Uterus (tissue), 4 donors: ENCODE measurements around the gene COMMD10. TPM values are rescaled to one million over a fixed set of nuclear protein-coding genes. Genes with fewer than 3 reads are reported as not detected.

Experiments
- DNase-seq, 2 donors: peaks; one replicate each; pipeline ENCODE4 v3.0.0-alpha.2; 2019 to 2020
- H3K27ac ChIP-seq, 2 donors: fragments of 200-600 bp; sonication (generic); 1 replicate in 1 of 2; 2 replicates in 1 of 2; pipeline ENCODE4 v1.5.1; 2016 to 2018
- H3K27me3 ChIP-seq, 2 donors: fragments of 200-600 bp; sonication (generic); one replicate each; pipeline ENCODE4 v1.5.1; 2018 to 2019; ENCODE audit warnings: control low read depth in 1 of 2
- H3K36me3 ChIP-seq, 2 donors: fragments of 200-600 bp; sonication (generic); one replicate each; pipeline ENCODE4 v1.5.1; 2019; ENCODE audit warnings: control low read depth in 1 of 2
- H3K4me1 ChIP-seq, 2 donors: fragments of 200-600 bp; sonication (generic); one replicate each; pipeline ENCODE4 v1.5.1; 2018 to 2019; ENCODE audit warnings: control low read depth in 1 of 2
- H3K4me3 ChIP-seq, 2 donors: fragments of 200-600 bp; sonication (generic); 1 replicate in 1 of 2; 2 replicates in 1 of 2; pipeline ENCODE4 v1.5.1; 2018 to 2019; ENCODE audit warnings: mild to moderate bottlenecking in 1 of 2
- H3K9me3 ChIP-seq, 2 donors: fragments of 200-600 bp; sonication (generic); one replicate each; pipeline ENCODE4 v1.5.1; 2019; ENCODE audit warnings: control low read depth in 1 of 2
- CTCF ChIP-seq, 4 experiments: fragments of 200-600 bp in 2 of 4; fragments of 450-650 bp in 2 of 4; sonication (generic) in 2 of 4; IDR thresholded peaks; one replicate each; pipeline ENCODE4 v1.5.1; 2016 to 2019; ENCODE audit warnings: antibody characterized with exemption in 4 of 4, mild to moderate bottlenecking in 2 of 4, moderate library complexity in 1 of 4
- POLR2A ChIP-seq, 2 donors: fragments of 450-650 bp; IDR thresholded peaks; one replicate each; pipeline ENCODE4 v1.6.1; 2016; ENCODE audit warnings: antibody characterized with exemption in 2 of 2, mild to moderate bottlenecking in 1 of 2, moderate library complexity in 1 of 2
- intact Hi-C: fragments of 100-400 bp; cut with DNase I; formaldehyde crosslinking; loops from one replicate; pipeline ENCODE4 v1.15.1; 2023; ENCODE audit warnings: low total_unique reads
- total RNA-seq, 4 donors: library from RNA; depleted of rRNA in 3 of 4; stranded (reverse); fragments of >200 nt in 3 of 4; gene quantifications; one replicate each; pipeline versions ENCODE4 v1.1.0 to v1.2.4, GENCODE V29; 2014 to 2023
- donor health status: DM: yes; HTN: yes; CAD: no.

COMMD10 gene
- total RNA-seq, 4 donors from 2014 or later: 37.3 to 82.6 (median 67.3) TPM

DNA sequence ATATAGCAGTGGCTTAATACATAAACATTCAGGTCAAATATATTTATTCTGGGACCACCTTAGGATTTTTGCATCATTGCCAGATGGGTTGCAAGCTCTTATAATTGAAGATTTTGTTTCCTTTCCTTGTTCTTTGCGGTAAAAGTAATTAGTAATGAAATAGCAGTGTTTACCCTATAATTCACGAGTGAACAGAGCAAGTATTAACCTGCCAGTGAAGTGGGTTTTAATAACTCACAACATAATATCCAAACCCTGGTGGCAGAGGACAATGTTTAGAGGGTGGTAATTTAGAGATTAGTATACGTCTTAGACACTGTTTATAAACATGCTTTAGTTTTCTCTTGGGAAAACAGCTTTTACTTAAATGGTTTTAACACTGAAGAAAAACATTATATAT, 40.8 kb upstream of the COMMD10 start:
- no peaks in the 10 kb centered on the region for H3K27me3 ChIP-seq
- no peak overlapping the region for H3K27ac ChIP-seq
- H3K9me3 ChIP-seq: no peaks in the 10 kb centered on the region
- no peaks in the 10 kb centered on the region for H3K36me3 ChIP-seq
- H3K4me3 ChIP-seq: no peak overlapping the region
- TF ChIP-seq CTCF (IDR thresholded peaks at IDR 0.05) (no peak), POLR2A (IDR thresholded peaks at IDR 0.05) (no peak)
- no peaks in the 10 kb centered on the region for H3K4me1 ChIP-seq
- intact Hi-C loops: no loop called here
- DNase-seq: no peak

- no peaks in the 10 kb centered on the region for H3K9me3 ChIP-seq
- H3K27ac ChIP-seq: no peak overlapping the region
- no peaks in the 10 kb centered on the region for H3K4me1 ChIP-seq
- H3K4me3 ChIP-seq: no peak overlapping the region
- no peaks in the 10 kb centered on the region for H3K36me3 ChIP-seq
- TF ChIP-seq CTCF (IDR thresholded peaks at IDR 0.05) (no peak), POLR2A (IDR thresholded peaks at IDR 0.05) (no peak)
- intact Hi-C loops: no loop called here
- H3K27me3 ChIP-seq: no peaks in the 10 kb centered on the region
- no peak for DNase-seq
Observed at GRCh38 chr5:116045821-116046220, 39.0 kb upstream of the COMMD10 start.

GRCh38 chr5:116046261-116046660, 38.6 kb upstream of the COMMD10 start:
- DNase-seq: no peak
- H3K27me3 ChIP-seq: no peaks in the 10 kb centered on the region
- H3K36me3 ChIP-seq: no peaks in the 10 kb centered on the region
- TF ChIP-seq POLR2A (IDR thresholded peaks at IDR 0.05) (no peak), CTCF (IDR thresholded peaks at IDR 0.05) (no peak)
- no peaks in the 10 kb centered on the region for H3K9me3 ChIP-seq
- intact Hi-C loops: no loop called here
- H3K4me3 ChIP-seq: no peak overlapping the region
- H3K4me1 ChIP-seq: no peaks in the 10 kb centered on the region
- H3K27ac ChIP-seq: no peak overlapping the region

GRCh38 chr5:116046823-116047222, 38.0 kb upstream of the COMMD10 start:
- Histone ChIP-seq H3K9me3 (no peaks in the 10 kb centered on the region), H3K27me3 (no peaks in the 10 kb centered on the region), H3K4me3 (no peak overlapping the region), H3K27ac (no peak overlapping the region), H3K4me1 (no peaks in the 10 kb centered on the region), H3K36me3 (no peaks in the 10 kb centered on the region)
- DNase-seq: no peak
- intact Hi-C loops: no loop called here
- TF ChIP-seq CTCF (IDR thresholded peaks at IDR 0.05) (no peak), POLR2A (IDR thresholded peaks at IDR 0.05) (no peak)

- no peaks in the 10 kb centered on the region for H3K27me3 ChIP-seq
- TF ChIP-seq CTCF (IDR thresholded peaks at IDR 0.05) (no peak), POLR2A (IDR thresholded peaks at IDR 0.05) (no peak)
Observed at GRCh38 chr5:116058346-116058936, 26.4 kb upstream of the COMMD10 start.

More at GRCh38 chr5:116058346-116058936, 26.4 kb upstream of the COMMD10 start:
- Histone ChIP-seq H3K27ac (no peak overlapping the region), H3K9me3 (no peaks in the 10 kb centered on the region), H3K4me1 (no peaks in the 10 kb centered on the region), H3K36me3 (no peaks in the 10 kb centered on the region), H3K4me3 (no peak overlapping the region)
- DNase-seq: no peak
- intact Hi-C loops: no loop called here
